ENCODE measurements around the gene NIPSNAP2. TPM values are rescaled to one million over a fixed set of nuclear protein-coding genes. Genes with fewer than 3 reads are reported as not detected.
"Not testable (repeated sequence)": the region's sequence is repeated elsewhere in the genome, so short reads cannot be mapped to it uniquely, and the experiment has no call there.

The NIPSNAP2 gene
- total RNA-seq, 1 donor from 2014 or later, result 6.1 TPM

DNA sequence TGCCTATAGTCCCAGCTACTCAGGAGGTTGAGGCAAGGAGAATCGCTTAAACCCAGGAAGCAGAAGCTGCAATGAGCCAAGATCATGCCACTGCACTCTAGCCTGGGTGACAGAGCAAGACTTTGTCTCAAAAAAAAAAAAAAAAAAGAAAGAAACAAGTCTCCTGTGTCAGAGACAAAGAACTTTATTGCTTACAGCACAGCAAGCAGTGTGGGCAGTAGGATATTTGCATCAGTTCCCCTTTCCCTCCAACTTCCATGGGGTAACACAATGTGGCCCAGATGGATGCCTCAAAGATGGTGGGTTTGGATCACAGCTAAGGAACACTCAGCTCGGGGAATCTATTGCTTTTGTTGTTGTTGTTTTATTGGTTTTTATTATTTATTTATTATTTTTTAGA lies 81.4 kb downstream of the NIPSNAP2 start:
- DNase-seq (ENCODE audit: low spot score); ATAC-seq: not testable (repeated sequence)

DNA sequence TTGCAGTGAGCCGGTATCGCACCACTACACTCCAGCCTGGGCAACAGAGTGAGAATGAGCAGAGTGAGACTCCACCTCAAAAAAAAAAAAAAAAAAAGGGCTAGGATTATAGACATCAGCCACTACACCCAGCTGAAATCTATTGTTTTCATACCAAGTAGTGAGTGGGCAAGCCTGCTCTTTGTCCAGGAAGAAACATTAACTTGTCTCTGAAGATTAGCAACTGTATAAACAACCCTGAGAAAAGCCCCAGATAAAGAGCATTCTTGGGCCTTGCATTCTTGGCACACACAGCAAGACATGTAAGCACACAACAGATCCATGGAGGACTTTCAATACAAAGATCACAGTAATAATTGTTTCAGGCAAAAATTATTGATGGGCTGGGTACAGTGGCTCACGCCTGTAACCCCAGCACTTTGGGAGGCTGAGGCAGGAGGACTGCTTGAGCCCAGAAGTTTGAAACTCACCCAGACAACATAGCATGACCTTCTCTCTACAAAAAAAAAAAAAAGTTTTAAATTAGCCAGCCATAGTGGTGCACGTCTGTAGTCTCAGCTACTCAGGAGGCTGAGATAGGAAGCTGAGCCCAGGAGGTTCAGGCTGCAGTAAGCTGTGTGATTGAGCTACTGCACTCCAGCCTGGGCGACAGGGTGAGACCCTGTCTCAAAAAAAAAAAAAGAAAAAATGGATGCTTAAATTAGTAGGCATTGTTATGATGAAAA lies 82.5 kb downstream of the NIPSNAP2 start:
- ATAC-seq, result no peak
- no peak for DNase-seq (ENCODE audit: low spot score)

DNA sequence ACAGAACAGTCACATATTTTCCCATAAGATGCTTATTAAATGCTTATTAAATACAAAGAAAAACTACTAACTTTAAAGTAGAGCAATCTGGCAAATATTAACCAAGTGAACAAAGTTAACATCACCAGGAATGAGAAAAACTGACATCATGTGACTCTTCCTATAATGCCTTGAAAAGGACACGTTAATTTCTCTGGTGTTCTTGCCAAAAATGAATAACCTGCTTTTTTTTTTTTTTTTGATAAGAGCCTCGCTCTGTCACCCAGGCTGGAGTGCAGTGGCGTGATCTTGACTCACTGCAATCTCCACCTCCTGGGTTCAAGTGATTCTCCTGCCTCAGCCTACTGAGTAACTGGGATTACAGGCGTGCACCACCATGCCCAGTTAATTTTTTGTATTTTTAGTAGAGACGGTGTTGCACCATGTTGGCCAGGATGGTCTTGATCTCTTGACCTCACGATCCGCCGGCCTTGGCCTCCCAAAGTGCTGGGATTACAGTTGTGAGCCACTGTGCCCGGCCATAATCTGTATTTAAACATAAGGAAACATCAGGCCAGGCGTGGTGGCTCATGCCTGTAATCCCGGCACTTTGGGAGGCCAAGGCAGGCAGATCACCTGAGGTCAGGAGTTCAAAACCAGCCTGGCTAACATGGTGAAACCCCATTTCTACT lies 83.2 kb downstream of the NIPSNAP2 start:
- not testable (repeated sequence) for DNase-seq (ENCODE audit: low spot score); ATAC-seq

DNA sequence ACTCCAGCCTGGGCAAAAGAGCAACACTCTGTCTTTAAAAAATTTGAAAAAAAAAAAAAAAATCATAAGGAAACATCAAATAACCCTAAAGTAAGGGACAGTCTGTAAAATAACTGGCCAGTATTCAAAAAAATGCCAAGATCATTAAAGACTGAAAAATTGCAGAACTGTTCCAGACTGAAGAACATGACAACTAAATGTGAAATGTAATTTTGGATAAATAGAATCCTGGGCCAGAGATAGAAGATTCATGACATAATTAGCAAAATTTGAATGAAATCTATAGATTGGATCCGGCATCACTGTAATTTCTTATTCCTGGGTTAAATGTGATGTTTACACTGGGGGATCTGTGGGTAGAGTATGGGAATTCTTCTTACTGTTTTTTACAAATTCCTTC lies 83.9 kb downstream of the NIPSNAP2 start:
- ATAC-seq (no peak), DNase-seq (ENCODE audit: low spot score) (no peak)

DNA sequence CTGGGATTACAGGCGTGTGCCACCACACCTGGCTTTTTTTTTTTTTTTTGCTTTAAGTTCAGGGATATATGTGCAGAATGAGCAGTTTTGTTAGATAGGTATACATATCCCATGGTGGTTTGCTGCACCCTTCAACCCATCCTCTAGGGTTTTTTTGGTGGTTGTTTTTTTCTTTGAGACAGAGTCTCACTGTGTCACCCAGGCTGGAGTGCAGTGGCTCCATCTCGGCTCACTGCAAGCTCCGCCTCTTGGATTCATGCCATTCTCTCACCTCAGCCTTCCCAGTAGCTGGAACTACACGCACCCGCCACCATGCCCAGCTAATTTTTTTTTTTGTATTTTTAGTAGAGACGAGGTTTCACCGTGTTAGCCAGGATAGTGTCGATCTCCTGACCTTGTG lies 84.4 kb downstream of the NIPSNAP2 start:
- peak; percentile 75 for DNase-seq (ENCODE audit: low spot score)
- peak; percentile 11 for ATAC-seq

Other genes starting within 250 kb of the NIPSNAP2 start
- gene SEPTIN14, start 101.8 kb upstream of the NIPSNAP2 start, total RNA-seq, result not detected
- 0.45 TPM for gene ZNF713, start 77.1 kb upstream of the NIPSNAP2 start, total RNA-seq
- gene MRPS17, start 12.7 kb upstream of the NIPSNAP2 start, total RNA-seq, result 9.5 TPM
- 9.0 TPM for gene PSPH, start 86.9 kb downstream of the NIPSNAP2 start, total RNA-seq
- gene CCT6A, start 87.2 kb downstream of the NIPSNAP2 start, total RNA-seq, result 25.7 TPM
- gene SUMF2, start 99.7 kb downstream of the NIPSNAP2 start, total RNA-seq, result 83.3 TPM
- 0.78 TPM for gene PHKG1, start 128.4 kb downstream of the NIPSNAP2 start, total RNA-seq
- 189 TPM for gene CHCHD2, start 141.9 kb downstream of the NIPSNAP2 start, total RNA-seq
- not detected for gene NUPR2, start 151.8 kb downstream of the NIPSNAP2 start, total RNA-seq

All from left lobe of liver (tissue), 2 donors.